HG02840 (cell line): ENCODE results near the gene ADCY1.

Experiments used
- ATAC-seq: cut with Tn5 transposase; IDR thresholded peaks from one replicate; pipeline ENCODE4 v1.9.1; 2021; ENCODE audit warnings: mild to moderate bottlenecking, moderate library complexity, moderate number of reproducible peaks; ENCODE audit not compliant: unreplicated experiment, low FRiP score

The ADCY1 gene

DNA sequence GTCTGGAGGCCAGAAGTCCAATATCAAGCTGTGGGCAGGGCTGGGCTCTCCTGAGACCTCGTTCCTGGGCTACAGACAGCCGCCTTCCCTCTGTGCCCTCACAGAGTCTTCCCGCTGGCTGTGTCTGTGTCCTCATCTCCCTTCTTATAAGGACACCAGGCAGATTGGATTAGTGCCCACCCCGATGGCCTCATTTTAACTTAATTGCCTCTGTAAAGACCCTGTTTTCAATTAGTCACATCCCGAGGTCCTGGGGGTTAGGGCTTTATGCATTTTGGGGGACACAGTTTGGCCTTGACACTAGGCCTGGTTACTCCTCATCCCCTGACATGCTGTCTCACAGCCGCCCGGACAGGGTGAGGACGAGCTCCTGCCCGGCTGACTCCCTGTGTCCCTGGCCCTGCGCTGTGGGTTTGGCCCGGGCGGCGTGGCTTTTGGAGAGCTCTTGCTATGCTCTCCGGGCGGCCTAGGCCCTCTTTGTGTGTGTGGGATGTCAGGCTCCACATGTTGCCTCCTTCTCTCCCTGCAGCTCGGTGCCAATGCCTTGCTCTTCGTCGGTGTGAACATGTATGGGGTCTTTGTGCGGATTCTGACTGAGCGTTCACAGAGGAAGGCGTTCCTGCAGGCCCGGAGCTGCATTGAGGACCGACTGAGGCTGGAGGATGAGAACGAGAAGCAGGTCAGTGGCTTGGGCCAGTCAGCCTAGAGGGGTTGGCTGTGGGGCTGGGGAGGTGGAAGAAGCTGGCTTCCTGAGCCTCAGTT, 18.2 kb downstream of the ADCY1 start:
- no peak for ATAC-seq

DNA sequence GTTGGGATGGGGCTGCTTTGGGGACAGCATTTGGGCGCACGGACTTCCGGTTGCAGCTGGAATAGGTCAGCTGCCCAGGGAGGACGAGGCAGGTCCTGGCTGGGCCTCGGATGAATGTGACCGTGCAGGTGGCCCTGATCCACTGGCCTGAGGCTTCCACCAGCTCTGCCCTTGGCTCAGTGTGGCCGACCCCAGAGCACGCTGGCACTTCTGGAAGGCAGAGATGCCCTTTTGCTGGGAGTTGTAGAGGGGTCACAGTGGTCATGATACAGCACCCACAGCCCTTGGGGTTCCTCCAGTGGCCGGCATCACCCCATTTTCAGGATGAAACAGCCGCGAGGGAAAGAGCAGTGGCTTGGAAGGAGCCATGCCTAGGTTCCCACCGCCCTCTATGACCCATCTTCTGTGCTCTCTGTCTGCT, 19.0 kb downstream of the ADCY1 start:
- no peak for ATAC-seq

DNA sequence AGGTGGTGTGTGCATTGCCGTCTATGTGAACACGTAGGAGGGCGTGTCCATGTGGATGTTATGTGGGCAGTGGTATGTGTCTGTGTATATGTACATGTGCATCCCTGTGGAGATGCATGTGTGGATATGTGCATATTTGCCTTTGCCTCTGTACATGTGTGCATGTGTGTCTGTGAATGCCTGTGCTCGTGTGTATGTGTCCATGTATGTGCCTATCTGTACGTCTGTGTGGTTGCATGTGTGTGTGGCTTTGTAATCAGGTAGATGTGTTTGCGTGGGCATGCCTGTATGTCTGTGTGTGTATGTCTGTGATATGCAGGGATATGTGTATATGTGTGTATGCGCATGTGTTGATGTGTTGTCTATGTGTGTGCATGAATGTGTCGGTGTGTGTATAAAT, 19.7 kb downstream of the ADCY1 start:
- no peak for ATAC-seq

DNA sequence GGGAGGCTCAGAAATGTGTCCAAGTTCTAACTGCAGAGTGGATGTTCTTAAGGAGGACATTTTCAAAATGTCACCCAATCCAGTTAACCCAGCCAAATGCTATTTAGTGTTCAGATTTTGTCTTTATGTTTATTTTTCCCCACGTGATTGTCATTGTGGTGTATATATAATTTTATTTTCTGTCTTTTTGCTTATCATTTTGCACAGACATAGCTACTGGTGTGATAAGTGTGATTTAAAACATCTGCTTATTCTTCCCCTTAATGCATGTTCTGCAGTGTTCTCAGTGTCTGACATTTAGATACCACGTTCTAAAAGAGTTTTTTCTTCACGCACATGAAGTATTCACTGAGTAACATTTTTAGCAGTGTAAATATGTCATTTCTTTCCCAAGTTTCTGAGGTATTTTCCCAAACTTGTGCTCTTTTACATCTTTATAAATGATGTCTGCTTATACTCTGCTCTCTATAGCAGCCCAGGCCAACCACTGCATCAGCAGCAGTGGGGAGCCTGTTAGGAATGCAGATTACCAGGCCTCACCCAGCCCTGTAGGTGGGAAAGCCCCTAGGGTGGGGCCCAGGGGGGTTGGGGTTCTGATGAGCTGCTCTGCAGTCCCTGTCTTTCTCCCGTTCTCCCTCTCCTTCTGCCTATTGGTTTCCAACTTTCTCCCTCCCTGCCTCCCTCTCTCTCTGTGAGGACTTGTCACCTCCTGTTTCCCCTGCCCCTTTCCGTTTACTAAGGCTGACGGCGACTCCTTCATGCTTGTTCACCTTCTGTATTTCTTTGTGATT, 20.8 kb downstream of the ADCY1 start:
- no peak for ATAC-seq

DNA sequence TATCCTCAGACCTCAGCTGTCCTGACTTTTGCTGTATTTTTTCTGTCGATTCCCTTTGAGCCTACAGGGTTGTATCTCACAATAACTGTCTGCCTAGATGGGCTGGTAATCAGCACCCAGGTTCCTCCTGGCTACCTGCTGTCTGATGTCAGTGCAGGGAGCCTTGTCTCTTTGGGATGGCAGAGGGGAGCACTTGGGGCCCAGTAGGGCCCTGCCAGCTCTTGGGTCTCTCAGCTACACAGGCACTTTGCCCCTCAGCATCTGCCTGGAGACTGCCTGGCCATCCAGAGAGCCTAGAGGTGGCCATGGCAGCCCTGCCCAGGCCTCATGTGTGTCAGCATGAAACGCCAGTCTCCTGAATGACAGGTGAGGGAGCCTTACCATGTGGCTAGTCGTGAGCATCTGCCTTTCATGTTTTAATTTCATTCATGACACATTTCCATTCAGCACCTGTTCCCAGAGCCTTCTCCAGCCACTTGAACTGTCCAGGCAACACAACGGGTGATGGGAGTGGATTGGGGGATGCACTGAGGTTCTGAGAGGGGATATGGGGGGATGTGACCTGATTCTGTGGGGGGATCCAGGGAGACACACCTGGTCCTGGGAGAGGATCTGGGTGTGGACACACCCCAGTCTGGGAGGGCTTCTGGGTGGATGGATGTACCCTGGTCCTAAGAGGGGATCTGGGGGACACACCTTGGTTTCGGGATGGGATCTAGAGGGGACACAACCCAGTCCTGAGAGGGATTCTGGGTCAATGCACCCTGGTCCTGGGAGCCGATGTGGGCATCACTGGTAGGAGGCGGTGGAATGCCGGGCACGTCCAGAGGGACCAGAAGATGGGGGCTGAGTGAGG, 21.9 kb downstream of the ADCY1 start:
- no peak for ATAC-seq

DNA sequence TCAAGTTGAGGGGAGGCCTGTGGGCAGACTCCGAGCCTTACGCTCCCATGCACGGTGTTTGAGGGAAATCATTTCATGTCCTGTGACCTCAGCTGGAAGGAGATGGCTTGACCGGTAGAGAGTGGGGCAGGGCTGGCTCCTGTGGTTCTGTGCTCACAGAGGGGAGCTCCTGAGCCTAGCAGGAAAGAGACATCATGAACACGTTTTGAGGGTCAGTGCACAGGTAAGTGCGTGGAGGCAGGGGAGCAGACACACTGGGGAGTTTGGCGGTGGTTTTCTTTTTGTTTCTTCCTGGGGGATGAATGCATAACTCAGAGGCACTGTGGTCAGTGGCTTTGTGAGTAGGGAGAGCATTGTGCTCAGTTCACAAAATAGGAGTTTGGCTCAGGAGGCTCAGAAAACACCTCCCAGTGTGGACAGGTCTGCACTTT, 22.5 kb downstream of the ADCY1 start:
- no peak for ATAC-seq

DNA sequence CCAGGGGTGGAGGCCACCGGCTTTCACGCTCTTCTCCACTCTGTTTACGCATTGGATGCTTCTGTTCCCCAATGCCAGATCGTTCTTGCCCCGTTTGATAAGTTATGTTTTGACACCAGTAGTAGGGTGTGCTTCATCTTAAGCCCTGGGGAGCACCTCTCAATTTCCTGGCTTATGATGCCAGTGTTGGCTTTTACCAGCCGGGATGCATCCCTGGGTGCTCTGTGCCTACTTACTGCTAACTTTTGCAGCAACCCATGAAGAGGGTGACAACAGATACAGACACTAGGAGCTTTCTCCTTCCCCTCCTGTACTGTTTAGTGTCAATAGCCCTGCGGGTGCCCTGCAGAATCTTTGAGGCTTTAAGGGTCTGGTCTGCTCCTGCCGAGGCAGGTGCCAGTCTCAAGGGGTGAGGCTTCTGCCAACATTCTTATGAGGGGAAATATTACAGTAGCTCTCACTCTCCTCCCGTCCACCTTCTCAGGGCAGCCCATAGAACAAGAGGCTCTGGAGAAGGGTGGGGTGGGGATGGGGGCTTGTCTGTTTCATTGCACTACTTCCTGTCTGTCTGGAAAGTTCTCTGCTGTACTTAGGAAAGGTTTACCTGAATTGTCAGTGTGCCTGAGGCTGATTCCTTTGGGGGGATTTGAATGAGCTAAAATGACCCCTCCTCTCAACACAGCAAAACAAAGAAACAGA, 23.3 kb downstream of the ADCY1 start:
- no peak for ATAC-seq

DNA sequence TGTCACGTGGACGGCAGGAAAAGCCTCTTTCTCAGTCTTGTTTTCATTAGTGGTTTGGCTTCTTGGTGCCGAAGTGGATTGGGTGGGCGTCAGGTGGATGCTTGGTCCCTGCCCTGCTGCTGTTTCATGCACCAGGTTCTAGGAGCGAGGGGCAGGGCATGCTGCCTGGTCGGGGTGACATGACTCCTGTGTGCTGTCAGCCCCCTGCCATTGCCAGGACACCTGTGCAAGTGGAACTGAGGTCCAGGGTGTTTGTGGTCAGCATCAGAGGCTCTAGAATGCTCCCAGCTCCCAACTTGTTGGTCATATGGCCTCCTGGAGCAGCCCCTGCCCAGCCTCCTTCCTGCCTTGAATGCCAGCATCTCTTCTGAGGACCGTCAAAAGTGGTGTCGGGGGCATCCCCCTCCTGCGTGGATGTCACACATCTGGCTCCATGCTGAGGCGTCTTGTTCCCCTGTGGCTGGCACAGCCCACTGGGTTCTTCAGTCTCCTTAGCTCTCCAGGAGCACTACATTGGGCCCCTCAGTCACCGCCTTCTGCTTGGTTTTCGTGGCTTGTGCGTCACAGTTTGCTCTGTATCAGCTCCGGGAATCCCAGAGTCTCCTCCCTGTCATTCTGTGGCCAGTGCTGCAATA, 24.8 kb downstream of the ADCY1 start:
- ATAC-seq, result no peak

DNA sequence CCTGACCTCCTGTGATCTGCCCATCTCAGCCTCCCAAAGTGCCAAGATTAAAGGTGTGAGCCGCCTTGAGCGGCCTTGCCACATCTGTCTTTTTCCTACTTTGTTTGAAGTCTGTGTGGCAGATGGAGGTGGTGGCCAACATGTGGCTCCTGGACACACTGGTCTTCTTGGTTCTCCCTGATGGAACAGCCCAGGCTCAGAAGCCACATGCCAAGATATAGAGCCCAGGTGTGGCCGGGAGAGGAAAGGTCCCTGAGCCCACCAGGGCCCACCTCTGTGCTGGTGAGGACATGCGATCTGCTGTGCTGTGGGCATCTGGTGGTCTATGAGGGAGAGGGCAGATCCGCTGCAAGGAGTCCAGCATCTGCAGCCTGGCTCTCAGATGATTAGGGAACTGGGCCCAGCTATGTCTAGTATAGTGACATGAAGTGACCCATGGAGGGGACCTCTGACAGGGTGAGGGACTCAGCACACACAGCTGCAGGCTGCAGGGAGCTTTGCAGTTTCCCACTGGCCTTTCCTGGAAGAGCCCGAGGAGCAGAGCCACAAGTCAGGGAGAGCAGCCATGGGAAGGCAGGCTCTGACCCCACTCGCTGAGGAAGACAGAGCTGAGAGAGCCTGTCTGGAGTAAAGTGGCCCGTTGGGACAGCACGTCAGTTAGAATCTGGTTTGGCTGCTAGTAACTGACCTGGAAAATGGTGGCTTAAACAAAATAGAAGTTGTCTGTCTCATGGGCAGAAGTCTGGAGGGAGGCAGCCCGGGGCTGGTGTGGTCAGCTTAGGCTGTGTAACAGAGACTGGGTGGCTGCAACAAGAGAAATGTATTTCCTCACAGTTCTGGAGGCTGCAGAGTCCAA, 25.9 kb downstream of the ADCY1 start:
- no peak for ATAC-seq

DNA sequence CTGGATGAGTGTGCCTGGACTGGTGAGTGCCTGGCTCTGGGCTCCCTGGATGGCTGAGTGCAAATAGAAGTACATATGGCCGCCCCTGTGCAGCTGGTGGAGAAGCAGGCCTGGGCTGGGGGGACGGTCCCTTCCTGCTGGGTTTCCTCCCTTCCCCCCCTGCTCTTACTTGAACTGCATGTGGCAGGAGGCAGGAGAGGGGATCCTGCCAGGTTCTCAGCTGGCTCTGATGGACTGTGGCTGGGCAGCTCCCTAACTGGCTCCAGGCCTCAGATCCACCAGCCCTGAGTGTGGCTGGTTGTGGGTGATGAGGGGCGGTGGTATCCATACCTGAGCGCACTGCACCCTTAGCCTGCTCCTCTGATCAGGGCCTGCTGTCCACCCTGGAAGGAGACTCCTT, 26.9 kb downstream of the ADCY1 start:
- no peak for ATAC-seq

DNA sequence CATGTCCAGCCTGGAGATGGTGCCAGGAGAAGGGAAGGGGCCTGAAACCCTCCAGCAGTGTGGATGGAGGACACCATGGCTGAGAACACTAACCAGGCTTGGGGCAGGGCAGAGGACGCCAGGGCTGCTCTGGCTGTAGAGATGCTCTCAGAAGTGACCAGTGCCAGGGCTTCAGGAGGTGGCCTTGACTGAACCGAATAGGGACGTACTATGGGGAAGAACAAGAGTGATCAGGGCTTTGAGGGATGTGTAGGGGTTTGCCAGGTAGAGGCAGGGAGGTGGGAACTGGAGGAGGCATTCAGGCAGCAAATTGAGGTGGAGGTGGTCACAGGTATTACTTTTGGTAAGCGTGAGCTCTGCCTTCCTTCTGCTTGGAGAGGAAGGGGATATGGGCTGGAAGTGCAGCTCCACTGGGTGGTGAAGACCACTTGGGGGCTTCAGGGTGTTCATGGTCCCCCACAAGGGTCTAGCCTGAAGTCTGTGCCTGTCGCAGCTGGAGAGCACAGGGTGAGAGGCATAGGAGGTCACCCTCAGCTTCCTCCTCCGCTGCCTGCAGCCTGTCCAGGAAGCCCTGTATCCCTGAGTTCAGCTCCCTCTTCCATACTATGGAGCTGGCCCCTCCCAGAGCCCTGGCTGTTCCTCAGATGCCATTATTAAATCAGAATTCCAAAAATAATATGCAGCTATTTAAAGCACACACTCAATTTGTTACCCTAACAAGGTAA, 27.8 kb downstream of the ADCY1 start:
- no peak for ATAC-seq

DNA sequence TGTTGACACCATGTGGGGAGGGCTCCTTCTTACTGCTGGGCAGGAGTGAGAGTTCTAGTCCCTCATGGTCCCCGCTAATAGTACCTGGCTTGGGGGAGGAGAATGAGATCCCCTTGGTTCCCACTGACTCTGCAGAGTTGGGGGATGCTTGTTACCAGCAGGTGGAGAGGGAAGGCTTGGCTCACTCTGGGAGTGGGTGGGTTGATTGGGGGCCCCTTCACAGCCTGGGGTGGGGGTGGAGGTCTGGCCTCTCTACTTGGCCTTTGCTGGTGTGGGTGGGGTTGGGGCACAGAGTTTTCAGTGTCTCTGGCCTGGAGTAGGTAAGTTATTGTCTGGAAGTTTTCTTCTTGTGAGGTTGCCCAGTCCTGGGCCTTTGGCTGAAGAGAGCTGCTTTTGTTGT, 31.9 kb downstream of the ADCY1 start:
- ATAC-seq, result no peak

DNA sequence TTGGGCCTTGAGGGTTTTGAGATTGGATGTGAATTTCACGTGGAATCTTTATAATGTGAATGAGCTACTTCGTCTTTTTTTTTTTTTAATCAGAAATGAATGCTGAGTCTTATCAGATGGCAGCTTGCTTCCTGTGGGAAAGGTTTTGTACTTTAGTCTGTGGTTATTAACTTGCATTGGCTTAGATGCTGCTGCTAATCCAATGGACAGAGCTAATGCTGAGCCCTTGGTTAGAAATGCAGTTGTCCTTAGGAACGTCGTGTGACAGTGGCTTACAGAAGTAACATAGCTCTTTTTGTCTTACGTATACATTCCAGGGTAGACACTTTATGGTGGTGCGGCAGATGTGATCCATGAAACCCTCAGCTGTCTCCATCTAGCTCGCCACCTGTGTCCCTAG, 32.8 kb downstream of the ADCY1 start:
- no peak for ATAC-seq

DNA sequence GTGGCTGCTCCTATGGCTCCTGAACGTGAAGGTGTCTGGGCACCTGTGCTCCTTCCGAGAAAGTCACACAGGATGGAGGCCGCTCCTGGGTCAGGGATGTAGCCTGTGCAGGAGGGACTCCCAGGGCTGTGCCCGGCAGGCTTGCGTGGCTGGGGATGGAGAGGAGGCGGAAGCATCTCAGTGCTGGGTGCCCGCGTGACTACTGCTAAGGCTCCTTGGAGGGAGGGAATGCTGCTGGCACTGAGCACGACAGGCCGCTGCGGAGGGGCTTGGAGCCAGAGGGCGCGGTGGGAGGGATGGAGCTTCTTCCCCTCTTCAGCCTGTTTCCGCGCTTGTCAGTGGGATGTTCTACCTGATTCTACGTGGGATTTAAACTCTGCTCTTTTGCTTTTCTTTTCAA, 35.0 kb downstream of the ADCY1 start:
- no peak for ATAC-seq

DNA sequence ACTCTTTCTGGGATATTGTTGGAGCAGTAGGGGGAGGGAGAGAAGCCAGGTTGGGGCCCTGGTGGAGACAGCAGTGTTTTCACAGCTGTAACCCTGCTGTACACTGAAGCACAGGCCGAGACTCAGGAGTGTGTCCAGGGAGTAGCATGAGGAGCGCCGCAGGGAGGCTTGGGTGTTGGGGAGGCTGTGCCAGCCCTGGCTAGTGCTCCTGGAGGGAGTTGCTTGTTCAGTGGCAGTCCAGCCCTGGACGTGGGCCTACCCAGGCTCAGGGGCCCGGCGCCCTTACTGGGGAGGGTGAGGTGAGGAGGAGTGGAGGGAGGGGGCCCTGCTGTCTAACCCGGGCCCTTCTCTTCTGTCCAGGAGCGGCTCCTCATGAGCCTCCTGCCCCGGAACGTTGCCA, 35.9 kb downstream of the ADCY1 start:
- no peak for ATAC-seq

DNA sequence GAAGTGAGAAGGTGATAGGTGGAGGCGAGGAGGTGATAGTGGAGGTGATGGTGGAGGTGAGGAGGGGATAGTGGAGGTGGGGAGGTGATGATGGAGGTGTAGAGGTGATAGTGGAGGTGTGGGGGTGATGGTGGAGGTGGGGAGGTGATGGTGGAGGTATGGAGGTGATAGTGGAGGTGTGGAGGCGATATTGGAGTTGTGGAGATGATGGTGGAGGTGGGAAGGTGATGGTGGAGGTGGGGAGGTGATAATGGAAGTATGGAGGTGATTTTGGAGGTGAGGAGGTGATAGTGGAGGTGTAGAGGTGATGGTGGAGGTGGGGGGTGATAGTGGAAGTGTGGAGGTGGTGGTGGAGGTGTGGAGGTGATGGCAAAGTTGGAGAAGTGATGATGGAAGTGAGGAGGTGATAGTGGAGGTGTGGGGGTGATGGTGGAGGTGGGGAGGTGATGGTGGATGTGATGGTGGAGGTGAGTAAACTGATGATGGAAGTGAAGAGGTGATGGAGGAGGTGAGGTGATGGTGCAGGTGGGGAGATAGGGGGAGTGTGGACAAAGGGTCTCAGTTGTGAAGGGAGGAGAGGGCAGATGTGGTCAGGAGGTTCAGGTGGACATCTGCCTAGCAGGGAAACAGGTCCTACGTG, 36.6 kb downstream of the ADCY1 start:
- ATAC-seq, result no peak

DNA sequence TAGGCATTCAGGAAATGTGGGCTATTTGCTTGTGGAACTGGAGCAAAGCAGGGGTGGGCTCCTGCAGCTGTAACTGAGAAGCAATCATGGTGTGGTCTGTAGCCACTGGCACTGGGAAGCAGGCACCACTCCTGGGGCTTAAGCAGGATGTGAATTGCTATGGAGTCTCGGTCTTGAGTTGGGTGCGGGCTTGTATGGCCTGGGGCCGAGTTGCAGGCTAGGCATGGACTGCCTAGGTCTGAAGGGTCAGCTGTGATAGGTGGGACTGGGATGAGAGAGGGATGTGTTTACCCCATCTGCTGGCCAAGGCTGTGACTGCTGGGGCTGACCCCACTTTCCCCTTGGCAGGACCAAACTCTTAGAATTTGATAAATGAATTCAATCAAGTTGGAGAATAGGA, 43.0 kb downstream of the ADCY1 start:
- no peak for ATAC-seq

DNA sequence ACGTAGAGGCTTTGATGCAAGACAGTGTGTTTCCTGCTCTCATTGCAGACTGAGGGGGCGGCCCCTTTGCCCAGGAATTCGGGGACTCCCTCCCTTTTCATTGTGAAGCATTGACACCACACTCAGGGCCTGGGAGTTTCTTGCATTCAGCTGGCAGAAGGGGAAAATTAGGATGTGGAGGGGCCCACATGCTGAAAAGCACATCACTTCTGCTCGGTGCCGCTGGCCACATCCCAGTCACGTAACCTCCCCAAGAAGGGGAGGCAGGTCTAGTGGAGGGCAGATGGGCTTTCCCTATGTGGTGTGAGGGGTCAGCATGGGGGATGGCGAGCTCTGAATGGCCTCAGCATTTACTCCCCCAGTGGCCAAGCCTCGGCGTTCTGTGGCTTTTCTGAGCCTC, 47.9 kb downstream of the ADCY1 start:
- ATAC-seq, result no peak
